Liver (tissue), 9 donors: Measurements from ENCODE around the gene ADRM1. TPM values are rescaled to one million over a fixed set of nuclear protein-coding genes. Genes with fewer than 3 reads are reported as not detected.

Experiments used
- DNase-seq: peaks from one replicate; pipeline ENCODE4 v3.0.0-alpha.2; 2017; ENCODE audit warnings: low spot score
- H3K27ac ChIP-seq, 2 donors: one replicate each; pipeline ENCODE4 v1.7.0; 2013; ENCODE audit warnings: inconsistent platforms in 2 of 2, low read length in 2 of 2, control low read depth in 1 of 2, low read depth in 1 of 2, mild to moderate bottlenecking in 1 of 2
- H3K27me3 ChIP-seq, 4 donors: one replicate each; pipeline versions ENCODE4 v1.6.1 to v1.7.0; 2013; ENCODE audit warnings: low read length in 3 of 4, inconsistent platforms in 1 of 4, mild to moderate bottlenecking in 1 of 4, moderate library complexity in 1 of 4; ENCODE audit not compliant: control insufficient read depth in 4 of 4, insufficient read depth in 4 of 4
- H3K36me3 ChIP-seq, 4 donors: one replicate each; pipeline versions ENCODE4 v1.6.1 to v1.7.0; 2013; ENCODE audit warnings: low read length in 3 of 4, mild to moderate bottlenecking in 3 of 4, low read depth in 1 of 4, moderate library complexity in 1 of 4; ENCODE audit not compliant: control insufficient read depth in 4 of 4, insufficient read depth in 3 of 4
- H3K4me1 ChIP-seq, 4 donors: one replicate each; pipeline versions ENCODE4 v1.6.1 to v1.7.0; 2013; ENCODE audit warnings: low read length in 3 of 4, mild to moderate bottlenecking in 3 of 4, moderate library complexity in 1 of 4; ENCODE audit not compliant: control insufficient read depth in 4 of 4, insufficient read depth in 4 of 4
- H3K4me3 ChIP-seq, 3 donors: one replicate each; pipeline versions ENCODE4 v1.6.1 to v1.7.0; 2013; ENCODE audit warnings: low read length in 3 of 3, control low read depth in 1 of 3, low read depth in 1 of 3, mild to moderate bottlenecking in 1 of 3
- H3K9ac ChIP-seq, 2 donors: one replicate each; pipeline ENCODE4 v1.7.0; 2013; ENCODE audit warnings: low read length in 2 of 2, mild to moderate bottlenecking in 2 of 2, moderate library complexity in 2 of 2, control low read depth in 1 of 2, low read depth in 1 of 2
- H3K9me3 ChIP-seq, 4 donors: one replicate each; pipeline versions ENCODE4 v1.6.1 to v1.7.0; 2013; ENCODE audit warnings: low read length in 3 of 4; ENCODE audit not compliant: control insufficient read depth in 4 of 4
- CTCF ChIP-seq: fragments of 150-350 bp; IDR thresholded peaks from 2 replicates; pipeline ENCODE4 v1.5.1; 2017; ENCODE audit warnings: improper control_type of control experiment, low read depth, low read length; ENCODE audit not compliant: missing input control
- EGR1 ChIP-seq, 2 donors: IDR thresholded peaks; 2 replicates each; pipeline ENCODE4 v1.6.1; 2016 to 2018; ENCODE audit warnings: antibody characterized with exemption in 2 of 2, low read depth in 2 of 2
- FOXA1 ChIP-seq: IDR thresholded peaks from 2 replicates; pipeline ENCODE4 v1.6.1; 2016; ENCODE audit warnings: antibody characterized with exemption
- FOXA2 ChIP-seq: IDR thresholded peaks from 2 replicates; pipeline ENCODE4 v1.6.1; 2016; ENCODE audit warnings: antibody characterized with exemption
- GABPA ChIP-seq, 2 donors: IDR thresholded peaks in 1 of 2; conservative IDR thresholded peaks in 1 of 2; 2 replicates each; pipeline ENCODE4 v1.6.1; 2016; ENCODE audit warnings: antibody characterized with exemption in 2 of 2, mild to moderate bottlenecking in 1 of 2, moderate library complexity in 1 of 2
- HNF4G ChIP-seq: IDR thresholded peaks from 2 replicates; pipeline ENCODE4 v1.6.1; 2016; ENCODE audit warnings: antibody characterized with exemption
- MAX ChIP-seq: IDR thresholded peaks from 2 replicates; pipeline ENCODE4 v1.6.1; 2016; ENCODE audit warnings: antibody characterized with exemption
- NR2F2 ChIP-seq: IDR thresholded peaks from 2 replicates; pipeline ENCODE4 v1.6.1; 2016; ENCODE audit warnings: antibody characterized with exemption
- RAD21 ChIP-seq, 2 donors: IDR thresholded peaks; 2 replicates each; pipeline ENCODE4 v1.6.1; 2016; ENCODE audit warnings: antibody characterized with exemption in 2 of 2, mild to moderate bottlenecking in 2 of 2
- REST ChIP-seq: IDR thresholded peaks from 2 replicates; pipeline ENCODE4 v1.6.1; 2016; ENCODE audit warnings: antibody characterized with exemption, mild to moderate bottlenecking
- RXRA ChIP-seq, 2 donors: IDR thresholded peaks; 2 replicates each; pipeline ENCODE4 v1.6.1; 2017 to 2018; ENCODE audit warnings: antibody characterized with exemption in 2 of 2, mild to moderate bottlenecking in 1 of 2
- SP1 ChIP-seq: IDR thresholded peaks from 2 replicates; pipeline ENCODE4 v1.6.1; 2018; ENCODE audit warnings: antibody characterized with exemption, mild to moderate bottlenecking
- TAF1 ChIP-seq: conservative IDR thresholded peaks from 2 replicates; pipeline ENCODE4 v1.6.1; 2016; ENCODE audit warnings: antibody characterized with exemption, mild to moderate bottlenecking
- YY1 ChIP-seq: IDR thresholded peaks from 2 replicates; pipeline ENCODE4 v1.6.1; 2016; ENCODE audit warnings: antibody characterized with exemption, mild to moderate bottlenecking
- ZBTB33 ChIP-seq: IDR thresholded peaks from 2 replicates; pipeline ENCODE4 v1.6.1; 2016; ENCODE audit warnings: antibody characterized with exemption
- WGBS: extraction: QIAGEN DNeasy Blood & Tissue Kit; methylation state at CpG from one replicate; pipeline ENCODE4 v1.1.7; 2013; 5-methylcytosine and 5-hydroxymethylcytosine counted together
- polyA plus RNA-seq, 2 donors: library from polyadenylated mRNA; stranded (reverse) in 1 of 2; unstranded in 1 of 2; fragments of 200-250 nt in 1 of 2; fragments of >200 nt in 1 of 2; fragmentation: Nextera tagmentation in 1 of 2; extraction: Ambion mirVana in 1 of 2; gene quantifications; one replicate each; pipeline versions ENCODE4 v1.2.1 to v1.2.3, GENCODE V29; 2013 to 2015
- total RNA-seq, 2 donors: library from RNA; depleted of rRNA; stranded (reverse); fragments of >200 nt; gene quantifications; one replicate each; pipeline ENCODE4 v1.2.3, GENCODE V29; 2014
- donor health status: healthy.
- donor health status: healthy.
- donor health status: healthy.
- donor health status: healthy.
- donor health status: healthy.

ADRM1 gene
- total and polyA plus RNA-seq, 4 donors = 45.3 to 91.0 (median 77.3) TPM

- H3K27me3 ChIP-seq = no peaks in the 10 kb centered on the region
- H3K4me3 ChIP-seq = no peak overlapping the region
- peaks cover 0 to 20% (median 6%) of the 10 kb centered on the region in 4 donors for H3K36me3 ChIP-seq
- DNase-seq = no peak
- peaks cover 0 to 7% (median 4%) of the 10 kb centered on the region in 4 donors for H3K4me1 ChIP-seq
- TF ChIP-seq NR2F2 = no peak
- no peak for TF ChIP-seq TAF1
- TF ChIP-seq FOXA2 = no peak
- no peak for TF ChIP-seq CTCF
- H3K27ac ChIP-seq = no peak overlapping the region
- WGBS = 94% methylated on average over 34 of the region's 34 CpGs
- no peaks in the 10 kb centered on the region for H3K9me3 ChIP-seq
- no peak overlapping the region for H3K9ac ChIP-seq
Measured at GRCh38 chr20:62346398-62347150, 43.8 kb downstream of the ADRM1 start.

GRCh38 chr20:62347151-62347404, 44.3 kb downstream of the ADRM1 start:
- H3K27me3 ChIP-seq = no peaks in the 10 kb centered on the region
- 96% methylated on average over 10 of the region's 10 CpGs for WGBS
- DNase-seq = no peak
- TF ChIP-seq TAF1 (no peak), RXRA (IDR thresholded peaks at IDR 0.05) (no peak), RAD21 (IDR thresholded peaks at IDR 0.05) (no peak), REST (no peak), ZBTB33 (no peak), FOXA2 (no peak), GABPA (IDR thresholded peaks at IDR 0.05 in 1 of 2, conservative IDR thresholded peaks at IDR 0.05 in 1 of 2) (no peak), HNF4G (no peak), SP1 (no peak), FOXA1 (no peak), EGR1 (IDR thresholded peaks at IDR 0.05; ENCODE audit: low read depth in 2 of 2) (no peak), MAX (no peak), YY1 (no peak)
- H3K27ac ChIP-seq = no peak overlapping the region
- peaks cover 0 to 20% (median 7%) of the 10 kb centered on the region in 4 donors for H3K36me3 ChIP-seq
- no peaks in the 10 kb centered on the region for H3K9me3 ChIP-seq
- no peak overlapping the region for H3K4me3 ChIP-seq
- peaks cover 0 to 7% (median 4%) of the 10 kb centered on the region in 4 donors for H3K4me1 ChIP-seq
- no peak overlapping the region for H3K9ac ChIP-seq
